SK-N-SH treated with all-trans-retinoic acid at 6 μM for 48 hours (cell line): ENCODE measurements around the gene SIK3.

Source experiments
- ATAC-seq: fragments of 200-7000 bp; cut with Tn5 transposase; 3 replicates; pipeline ENCODE4 v1.9.1; 2020; ENCODE audit warnings: mild to moderate bottlenecking, moderate library complexity
- BACH2 ChIP-seq: fragments of 250-450 bp; sonication (Bioruptor Pico); IDR thresholded peaks from 2 replicates; pipeline ENCODE4 v1.9.0; 2021; ENCODE audit warnings: mild to moderate bottlenecking, borderline replicate concordance
- CSDC2 ChIP-seq: fragments of 250-450 bp; sonication (Bioruptor Pico); IDR thresholded peaks from 2 replicates; pipeline ENCODE4 v1.5.0; 2020; ENCODE audit warnings: mild to moderate bottlenecking, moderate library complexity
- ESRRG ChIP-seq: fragments of 250-450 bp; sonication (Bioruptor Pico); IDR thresholded peaks from 2 replicates; pipeline ENCODE4 v1.6.1; 2021; ENCODE audit warnings: mild to moderate bottlenecking
- GLIS3 ChIP-seq: fragments of 250-450 bp; sonication (Bioruptor Pico); IDR thresholded peaks from 2 replicates; pipeline ENCODE4 v1.5.0; 2020; ENCODE audit warnings: mild to moderate bottlenecking, moderate library complexity
- ISL1 ChIP-seq: fragments of 250-450 bp; sonication (Bioruptor Pico); IDR thresholded peaks from 2 replicates; pipeline ENCODE4 v2.1.2; 2022; ENCODE audit warnings: mild to moderate bottlenecking, moderate library complexity
- OSR1 ChIP-seq: fragments of 250-450 bp; sonication (Bioruptor Pico); IDR thresholded peaks from 2 replicates; pipeline ENCODE4 v1.8.0; 2022; ENCODE audit warnings: moderate library complexity, mild to moderate bottlenecking, inconsistent platforms
- POU6F1 ChIP-seq: fragments of 250-450 bp; sonication (Bioruptor Pico); IDR thresholded peaks from 2 replicates; pipeline ENCODE4 v1.8.0; 2021; ENCODE audit warnings: low read depth, mild to moderate bottlenecking, moderate library complexity, borderline replicate concordance
- PPARA ChIP-seq: fragments of 250-450 bp; sonication (Bioruptor Pico); IDR thresholded peaks from 2 replicates; pipeline ENCODE4 v1.5.0; 2020; ENCODE audit warnings: mild to moderate bottlenecking, borderline replicate concordance
- RARB ChIP-seq: fragments of 250-450 bp; sonication (Bioruptor Pico); IDR thresholded peaks from 2 replicates; pipeline ENCODE4 v1.8.0; 2021; ENCODE audit warnings: mild to moderate bottlenecking, moderate library complexity
- SNAI2 ChIP-seq: fragments of 250-450 bp; sonication (Bioruptor Pico); IDR thresholded peaks from 2 replicates; pipeline ENCODE4 v1.5.0; 2020; ENCODE audit warnings: mild to moderate bottlenecking, moderate library complexity
- TOX ChIP-seq: fragments of 250-450 bp; sonication (Bioruptor Pico); IDR thresholded peaks from 2 replicates; pipeline ENCODE4 v1.8.0; 2021; ENCODE audit warnings: mild to moderate bottlenecking, moderate library complexity, borderline replicate concordance
- ZC3H10 ChIP-seq: fragments of 250-450 bp; sonication (Bioruptor Pico); IDR thresholded peaks from 2 replicates; pipeline ENCODE4 v1.5.1; 2021; ENCODE audit warnings: mild to moderate bottlenecking, moderate library complexity
- ZFP3 ChIP-seq: fragments of 250-450 bp; sonication (Bioruptor Pico); IDR thresholded peaks from 2 replicates; pipeline ENCODE4 v1.5.0; 2020; ENCODE audit warnings: mild to moderate bottlenecking, moderate library complexity
- ZFP30 ChIP-seq: fragments of 450-650 bp; formaldehyde crosslinking; IDR thresholded peaks from 2 replicates; pipeline ENCODE4 v1.5.0; 2022; ENCODE audit warnings: mild to moderate bottlenecking, moderate library complexity
- ZNF565 ChIP-seq: fragments of 450-650 bp; formaldehyde crosslinking; conservative IDR thresholded peaks from 2 replicates; pipeline ENCODE4 v1.5.0; 2020; ENCODE audit warnings: low read depth, mild to moderate bottlenecking, moderate library complexity
- ZNF70 ChIP-seq: fragments of 450-650 bp; formaldehyde crosslinking; IDR thresholded peaks from 2 replicates; pipeline ENCODE4 v1.5.0; 2020; ENCODE audit warnings: mild to moderate bottlenecking, moderate library complexity
- ZNF8 ChIP-seq: fragments of 450-650 bp; formaldehyde crosslinking; IDR thresholded peaks from 2 replicates; pipeline ENCODE4 v1.5.0; 2020; ENCODE audit warnings: mild to moderate bottlenecking, moderate library complexity
- TF ChIP-seq, protein P1 (sequence below): fragments of 250-450 bp; sonication (Bioruptor Pico); IDR thresholded peaks from 2 replicates; pipeline ENCODE4 v1.8.0; 2020; ENCODE audit warnings: mild to moderate bottlenecking, moderate library complexity, borderline replicate concordance
- TF ChIP-seq, protein P2 (sequence below): fragments of 250-450 bp; sonication (Bioruptor Pico); IDR thresholded peaks from 2 replicates; pipeline ENCODE4 v1.5.0; 2020; ENCODE audit warnings: mild to moderate bottlenecking, moderate library complexity
- TF ChIP-seq, protein P3 (sequence below): fragments of 250-450 bp; sonication (Bioruptor Pico); IDR thresholded peaks from 2 replicates; pipeline ENCODE4 v1.5.1; 2021; ENCODE audit warnings: mild to moderate bottlenecking, moderate library complexity

SIK3 gene

DNA sequence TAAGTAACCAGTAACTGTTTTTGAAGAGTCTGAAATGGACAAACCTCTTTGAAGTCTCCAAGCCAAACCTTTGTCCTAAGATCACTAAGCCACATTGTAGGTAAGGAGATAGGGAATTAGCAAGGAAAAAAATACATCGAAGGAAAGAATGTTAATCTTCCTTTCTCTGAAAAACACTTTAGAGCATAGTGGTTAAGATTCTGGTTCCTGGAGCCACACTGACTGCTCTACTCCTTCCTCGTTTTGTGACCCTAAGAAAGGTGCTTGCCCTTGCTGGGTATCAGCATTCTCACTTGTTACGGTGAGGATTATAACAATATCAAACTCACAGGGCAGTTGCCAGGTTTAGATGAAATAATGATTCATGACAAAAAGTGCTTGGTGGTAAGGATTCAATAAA, 104.0 kb downstream of the SIK3 start (continued):
- TF ChIP-seq, protein P1, sequence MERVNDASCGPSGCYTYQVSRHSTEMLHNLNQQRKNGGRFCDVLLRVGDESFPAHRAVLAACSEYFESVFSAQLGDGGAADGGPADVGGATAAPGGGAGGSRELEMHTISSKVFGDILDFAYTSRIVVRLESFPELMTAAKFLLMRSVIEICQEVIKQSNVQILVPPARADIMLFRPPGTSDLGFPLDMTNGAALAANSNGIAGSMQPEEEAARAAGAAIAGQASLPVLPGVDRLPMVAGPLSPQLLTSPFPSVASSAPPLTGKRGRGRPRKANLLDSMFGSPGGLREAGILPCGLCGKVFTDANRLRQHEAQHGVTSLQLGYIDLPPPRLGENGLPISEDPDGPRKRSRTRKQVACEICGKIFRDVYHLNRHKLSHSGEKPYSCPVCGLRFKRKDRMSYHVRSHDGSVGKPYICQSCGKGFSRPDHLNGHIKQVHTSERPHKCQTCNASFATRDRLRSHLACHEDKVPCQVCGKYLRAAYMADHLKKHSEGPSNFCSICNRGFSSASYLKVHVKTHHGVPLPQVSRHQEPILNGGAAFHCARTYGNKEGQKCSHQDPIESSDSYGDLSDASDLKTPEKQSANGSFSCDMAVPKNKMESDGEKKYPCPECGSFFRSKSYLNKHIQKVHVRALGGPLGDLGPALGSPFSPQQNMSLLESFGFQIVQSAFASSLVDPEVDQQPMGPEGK (CRISPR knock-in tag) = no peak
- TF ChIP-seq ZNF70 = no peak
- TF ChIP-seq CSDC2 (CRISPR knock-in tag) = no peak
- TF ChIP-seq ZFP30 = no peak

DNA sequence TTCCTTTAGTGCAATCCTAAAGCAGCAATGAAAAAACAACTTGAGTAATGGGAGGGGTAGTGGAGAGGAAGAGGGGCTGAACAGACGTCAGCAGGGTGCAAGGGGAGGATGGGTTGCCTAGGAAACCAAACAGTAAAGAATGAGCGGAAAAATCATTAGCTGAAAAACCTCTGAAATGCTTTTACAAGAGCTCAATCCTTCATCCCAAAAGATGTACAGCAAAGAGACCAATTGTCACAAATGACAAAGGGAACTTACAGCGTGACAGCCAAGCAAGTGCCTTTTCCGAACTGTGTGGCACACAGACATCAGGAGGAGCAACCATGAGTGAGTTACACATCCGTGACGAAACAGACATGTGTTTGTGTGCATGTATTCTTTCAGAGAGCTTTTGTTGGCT, 104.6 kb downstream of the SIK3 start:
- ATAC-seq = no peak
- TF ChIP-seq CSDC2 (CRISPR knock-in tag) (no peak), ZNF565 (no peak), RARB (CRISPR knock-in tag) (no peak), ISL1 (no peak), SNAI2 (CRISPR knock-in tag) (no peak), GLIS3 (CRISPR knock-in tag) (no peak), TOX (CRISPR knock-in tag) (no peak), PPARA (no peak), ZC3H10 (no peak), POU6F1 (CRISPR knock-in tag) (no peak), ZNF8 (no peak), ZFP3 (no peak), ESRRG (CRISPR knock-in tag) (no peak), BACH2 (no peak)
- TF ChIP-seq, protein P2, sequence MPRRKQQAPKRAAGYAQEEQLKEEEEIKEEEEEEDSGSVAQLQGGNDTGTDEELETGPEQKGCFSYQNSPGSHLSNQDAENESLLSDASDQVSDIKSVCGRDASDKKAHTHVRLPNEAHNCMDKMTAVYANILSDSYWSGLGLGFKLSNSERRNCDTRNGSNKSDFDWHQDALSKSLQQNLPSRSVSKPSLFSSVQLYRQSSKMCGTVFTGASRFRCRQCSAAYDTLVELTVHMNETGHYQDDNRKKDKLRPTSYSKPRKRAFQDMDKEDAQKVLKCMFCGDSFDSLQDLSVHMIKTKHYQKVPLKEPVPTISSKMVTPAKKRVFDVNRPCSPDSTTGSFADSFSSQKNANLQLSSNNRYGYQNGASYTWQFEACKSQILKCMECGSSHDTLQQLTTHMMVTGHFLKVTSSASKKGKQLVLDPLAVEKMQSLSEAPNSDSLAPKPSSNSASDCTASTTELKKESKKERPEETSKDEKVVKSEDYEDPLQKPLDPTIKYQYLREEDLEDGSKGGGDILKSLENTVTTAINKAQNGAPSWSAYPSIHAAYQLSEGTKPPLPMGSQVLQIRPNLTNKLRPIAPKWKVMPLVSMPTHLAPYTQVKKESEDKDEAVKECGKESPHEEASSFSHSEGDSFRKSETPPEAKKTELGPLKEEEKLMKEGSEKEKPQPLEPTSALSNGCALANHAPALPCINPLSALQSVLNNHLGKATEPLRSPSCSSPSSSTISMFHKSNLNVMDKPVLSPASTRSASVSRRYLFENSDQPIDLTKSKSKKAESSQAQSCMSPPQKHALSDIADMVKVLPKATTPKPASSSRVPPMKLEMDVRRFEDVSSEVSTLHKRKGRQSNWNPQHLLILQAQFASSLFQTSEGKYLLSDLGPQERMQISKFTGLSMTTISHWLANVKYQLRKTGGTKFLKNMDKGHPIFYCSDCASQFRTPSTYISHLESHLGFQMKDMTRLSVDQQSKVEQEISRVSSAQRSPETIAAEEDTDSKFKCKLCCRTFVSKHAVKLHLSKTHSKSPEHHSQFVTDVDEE = no peak
- TF ChIP-seq, protein P3, sequence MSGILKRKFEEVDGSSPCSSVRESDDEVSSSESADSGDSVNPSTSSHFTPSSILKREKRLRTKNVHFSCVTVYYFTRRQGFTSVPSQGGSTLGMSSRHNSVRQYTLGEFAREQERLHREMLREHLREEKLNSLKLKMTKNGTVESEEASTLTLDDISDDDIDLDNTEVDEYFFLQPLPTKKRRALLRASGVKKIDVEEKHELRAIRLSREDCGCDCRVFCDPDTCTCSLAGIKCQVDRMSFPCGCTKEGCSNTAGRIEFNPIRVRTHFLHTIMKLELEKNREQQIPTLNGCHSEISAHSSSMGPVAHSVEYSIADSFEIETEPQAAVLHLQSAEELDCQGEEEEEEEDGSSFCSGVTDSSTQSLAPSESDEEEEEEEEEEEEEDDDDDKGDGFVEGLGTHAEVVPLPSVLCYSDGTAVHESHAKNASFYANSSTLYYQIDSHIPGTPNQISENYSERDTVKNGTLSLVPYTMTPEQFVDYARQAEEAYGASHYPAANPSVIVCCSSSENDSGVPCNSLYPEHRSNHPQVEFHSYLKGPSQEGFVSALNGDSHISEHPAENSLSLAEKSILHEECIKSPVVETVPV = no peak
- TF ChIP-seq, protein P1 (CRISPR knock-in tag) = no peak

GRCh38 chr11:116991491-116991890, 106.7 kb downstream of the SIK3 start:
- ATAC-seq = no peak
- TF ChIP-seq ZFP3 = no peak
- peak; percentile 41; the same call in 1 of the 2 replicates for TF ChIP-seq ZNF70
- TF ChIP-seq, all 23 proteins: peak for 1

DNA sequence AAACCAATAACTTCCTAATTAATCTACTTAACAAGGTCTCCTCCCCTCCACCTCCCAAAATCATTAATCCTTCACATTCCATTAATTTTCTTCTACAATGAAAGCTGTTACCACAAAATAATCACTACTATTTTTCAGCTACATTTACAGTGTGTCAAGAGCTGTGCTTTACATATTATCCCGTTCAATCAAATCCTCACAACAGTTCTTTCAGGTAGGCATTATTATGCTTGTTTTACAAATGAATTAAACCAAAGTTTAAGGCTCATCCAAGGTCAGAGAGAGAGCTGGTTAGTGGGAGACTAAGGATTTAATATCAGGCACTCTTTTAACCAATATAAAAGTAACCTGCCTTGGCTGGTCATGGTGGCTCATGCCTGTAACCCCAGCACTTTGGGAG, 107.4 kb downstream of the SIK3 start:
- TF ChIP-seq PPARA (no peak), BACH2 (no peak), ZNF565 (no peak), OSR1 (CRISPR knock-in tag) (no peak), ESRRG (CRISPR knock-in tag) (no peak)
- no peak for ATAC-seq
